GM12892 (cell line): ENCODE measurements around the gene USP54.
"Not testable (repeated sequence)": the region's sequence is repeated elsewhere in the genome, so short reads cannot be mapped to it uniquely, and the experiment has no call there.

Experiments used
- POLR2A ChIP-seq: IDR thresholded peaks from 2 replicates; pipeline ENCODE4 v1.6.1; 2011; ENCODE audit warnings: low read depth, low read length, control low read depth
- POLR2AphosphoS5 ChIP-seq: IDR thresholded peaks from 2 replicates; pipeline ENCODE4 v1.6.1; 2011; ENCODE audit warnings: low read depth, low read length, control low read depth
- TAF1 ChIP-seq: IDR thresholded peaks from 2 replicates; pipeline ENCODE4 v1.6.1; 2011; ENCODE audit warnings: low read depth, mild to moderate bottlenecking, control low read depth, low read length, borderline replicate concordance

DNA sequence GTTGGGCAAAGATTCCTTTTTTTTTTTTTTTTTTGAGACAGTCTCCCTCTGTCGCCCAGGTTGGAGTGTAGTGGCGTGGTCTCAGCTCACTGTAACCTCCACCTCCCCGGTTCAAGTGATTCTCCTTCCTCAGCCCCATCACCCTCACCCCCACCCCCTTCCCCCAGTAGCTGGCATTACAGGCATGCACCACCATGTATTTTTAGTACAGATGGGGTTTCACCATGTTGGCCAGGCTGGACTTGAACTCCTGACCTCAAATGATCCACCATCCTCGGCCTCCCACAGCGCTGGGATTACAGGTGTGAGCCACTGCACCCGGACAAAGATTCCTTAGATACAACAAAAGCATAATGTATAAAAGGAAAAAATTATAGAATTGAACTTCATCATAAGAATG is 12.2 kb downstream of the USP54 start:
- not testable (repeated sequence) for TF ChIP-seq POLR2AphosphoS5, TAF1, POLR2A
